Mesendoderm (in vitro differentiated cells): ENCODE results near the gene NME4.

Experiments used
- DNase-seq: peaks from one replicate; pipeline ENCODE4 v3.0.0; 2013
- H2AK5ac ChIP-seq: 2 replicates; pipeline ENCODE4 v1.6.1; 2013; ENCODE audit warnings: low read length, inconsistent platforms
- H2BK120ac ChIP-seq: 2 replicates; pipeline ENCODE4 v1.6.1; 2013; ENCODE audit warnings: low read depth, mild to moderate bottlenecking, low read length, moderate library complexity, mixed read lengths
- H2BK15ac ChIP-seq: replicated peaks from 2 replicates; pipeline ENCODE4 v1.6.1; 2013; ENCODE audit warnings: low read depth, mild to moderate bottlenecking, moderate library complexity
- H2BK5ac ChIP-seq: 2 replicates; pipeline ENCODE4 v1.6.1; 2013; ENCODE audit warnings: low read length, inconsistent platforms
- H3K18ac ChIP-seq: 2 replicates; pipeline ENCODE4 v1.6.1; 2013; ENCODE audit warnings: mild to moderate bottlenecking, low read length, mixed read lengths
- H3K23ac ChIP-seq: one replicate; pipeline ENCODE4 v1.6.1; 2013; ENCODE audit warnings: low read length
- H3K27ac ChIP-seq: 2 replicates; pipeline ENCODE4 v1.5.1; 2013; ENCODE audit warnings: low read depth, mild to moderate bottlenecking, inconsistent platforms, low read length, moderate library complexity
- H3K27me3 ChIP-seq: 2 replicates; pipeline ENCODE4 v1.6.1; 2013; ENCODE audit warnings: low read length, control low read depth, mild to moderate bottlenecking, inconsistent platforms; ENCODE audit not compliant: insufficient read depth, poor library complexity
- H3K36me3 ChIP-seq: 2 replicates; pipeline ENCODE4 v1.6.1; 2013; ENCODE audit warnings: low read length, inconsistent platforms; ENCODE audit not compliant: control insufficient read depth, insufficient read depth
- H3K4ac ChIP-seq: one replicate; pipeline ENCODE4 v1.6.1; 2013; ENCODE audit warnings: low read depth, mild to moderate bottlenecking, low read length, moderate library complexity
- H3K4me1 ChIP-seq: 2 replicates; pipeline ENCODE4 v1.6.1; 2013; ENCODE audit warnings: low read depth, low read length, inconsistent platforms; ENCODE audit not compliant: control insufficient read depth
- H3K4me2 ChIP-seq: 2 replicates; pipeline ENCODE4 v1.6.1; 2013; ENCODE audit warnings: low read length
- H3K4me3 ChIP-seq: 2 replicates; pipeline ENCODE4 v1.5.1; 2013; ENCODE audit warnings: mild to moderate bottlenecking, low read length
- H3K56ac ChIP-seq: one replicate; pipeline ENCODE4 v1.6.1; 2013; ENCODE audit warnings: low read length
- H3K79me1 ChIP-seq: 2 replicates; pipeline ENCODE4 v1.6.1; 2013; ENCODE audit warnings: low read length, inconsistent platforms
- H3K79me2 ChIP-seq: 2 replicates; pipeline ENCODE4 v1.6.1; 2013; ENCODE audit warnings: mild to moderate bottlenecking, low read length; ENCODE audit not compliant: control insufficient read depth, insufficient read depth
- H3K9ac ChIP-seq: 2 replicates; pipeline ENCODE4 v1.6.1; 2013; ENCODE audit warnings: low read length, inconsistent platforms
- H4K5ac ChIP-seq: one replicate; pipeline ENCODE4 v1.6.1; 2013; ENCODE audit warnings: low read length
- H4K8ac ChIP-seq: one replicate; pipeline ENCODE4 v1.6.1; 2013; ENCODE audit warnings: low read depth, mild to moderate bottlenecking, control low read depth, low read length, moderate library complexity
- WGBS: extraction: QIAGEN DNeasy Blood & Tissue Kit; methylation state at CpG from one replicate; pipeline ENCODE4 v1.1.7; 2013; ENCODE audit warnings: low lambda C conversion rate, missing lambda C conversion rate; ENCODE audit not compliant: insufficient coverage; ENCODE audit errors: extremely low coverage; 5-methylcytosine and 5-hydroxymethylcytosine counted together

Gene NME4

GRCh38 chr16:366476-366875 is 30.5 kb upstream of the NME4 start:
- Histone ChIP-seq H2AK5ac (no peak overlapping the region), H3K23ac (no peak overlapping the region), H2BK5ac (no peak overlapping the region), H3K27ac (no peak overlapping the region), H3K4ac (no peak overlapping the region), H2BK120ac (no peak overlapping the region), H4K5ac (no peak overlapping the region), H4K8ac (no peak overlapping the region), H3K79me2 (peaks cover 2% of the 10 kb centered on the region), H3K56ac (no peak overlapping the region), H3K79me1 (peaks cover 5% of the 10 kb centered on the region), H3K36me3 (peaks cover 9% of the 10 kb centered on the region), H3K4me2 (no peak overlapping the region), H3K4me3 (no peak overlapping the region), H3K4me1 (no peaks in the 10 kb centered on the region), H3K27me3 (no peaks in the 10 kb centered on the region), H3K18ac (no peak overlapping the region), H3K9ac (no peak overlapping the region), H2BK15ac (no peak overlapping the region)
- DNase-seq, result no peak
- no CpG with 5 or more reads among the region's 10 CpGs for WGBS

- WGBS, result no CpG with 5 or more reads among the region's 18 CpGs
- H4K8ac ChIP-seq, result no peak overlapping the region
- H3K4me1 ChIP-seq, result no peaks in the 10 kb centered on the region
These were observed 29.6 kb upstream of the NME4 start for GRCh38 chr16:367333-367903.

GRCh38 chr16:368388-369158 is 28.4 kb upstream of the NME4 start:
- Histone ChIP-seq H3K56ac (no peak overlapping the region), H3K4me1 (no peaks in the 10 kb centered on the region), H2BK15ac (no peak overlapping the region), H3K4me3 (no peak overlapping the region), H3K79me2 (peaks cover 2% of the 10 kb centered on the region), H3K4ac (no peak overlapping the region), H3K9ac (no peak overlapping the region), H4K8ac (no peak overlapping the region), H3K23ac (no peak overlapping the region), H3K27ac (no peak overlapping the region), H3K4me2 (no peak overlapping the region), H4K5ac (no peak overlapping the region), H2AK5ac (no peak overlapping the region), H3K18ac (no peak overlapping the region), H2BK120ac (no peak overlapping the region), H2BK5ac (no peak overlapping the region), H3K36me3 (peaks cover 12% of the 10 kb centered on the region), H3K27me3 (no peaks in the 10 kb centered on the region), H3K79me1 (peaks cover 5% of the 10 kb centered on the region)
- WGBS, result no CpG with 5 or more reads among the region's 29 CpGs
- no peak for DNase-seq

More at GRCh38 chr16:367333-367903, 29.6 kb upstream of the NME4 start:
- peaks cover 5% of the 10 kb centered on the region for H3K79me1 ChIP-seq
- no peak overlapping the region for H3K4me2 ChIP-seq
- no peak overlapping the region for H2BK120ac ChIP-seq
- peaks cover 9% of the 10 kb centered on the region for H3K36me3 ChIP-seq
- H3K9ac ChIP-seq, result no peak overlapping the region
- H3K4ac ChIP-seq, result no peak overlapping the region
- no peak overlapping the region for H2AK5ac ChIP-seq
- no peak overlapping the region for H3K56ac ChIP-seq
- no peak overlapping the region for H3K4me3 ChIP-seq
- no peak overlapping the region for H4K5ac ChIP-seq
- no peak overlapping the region for H3K27ac ChIP-seq
- H3K27me3 ChIP-seq, result no peaks in the 10 kb centered on the region
- DNase-seq, result no peak
- no peak overlapping the region for H2BK15ac ChIP-seq
- H2BK5ac ChIP-seq, result no peak overlapping the region
- H3K79me2 ChIP-seq, result peaks cover 2% of the 10 kb centered on the region
- no peak overlapping the region for H3K18ac ChIP-seq
- no peak overlapping the region for H3K23ac ChIP-seq

GRCh38 chr16:369275-369865 is 27.6 kb upstream of the NME4 start:
- Histone ChIP-seq H3K4me3 (no peak overlapping the region), H3K23ac (no peak overlapping the region), H3K36me3 (peaks cover 17% of the 10 kb centered on the region), H4K8ac (no peak overlapping the region), H3K79me1 (peaks cover 5% of the 10 kb centered on the region), H4K5ac (no peak overlapping the region), H3K27ac (no peak overlapping the region), H2BK5ac (no peak overlapping the region), H2AK5ac (no peak overlapping the region), H3K56ac (peak overlapping the region; percentile 56), H3K4me1 (no peaks in the 10 kb centered on the region), H2BK15ac (no peak overlapping the region), H2BK120ac (no peak overlapping the region), H3K4ac (no peak overlapping the region), H3K4me2 (peak overlapping the region; percentile 85), H3K79me2 (peaks cover 2% of the 10 kb centered on the region), H3K27me3 (no peaks in the 10 kb centered on the region), H3K9ac (peak overlapping the region; percentile 75), H3K18ac (no peak overlapping the region)
- WGBS, result no CpG with 5 or more reads among the region's 20 CpGs
- no peak for DNase-seq

GRCh38 chr16:369866-370436 is 27.0 kb upstream of the NME4 start:
- Histone ChIP-seq H4K5ac (no peak overlapping the region), H2AK5ac (no peak overlapping the region), H2BK15ac (no peak overlapping the region), H3K79me1 (peaks cover 5% of the 10 kb centered on the region), H3K27ac (no peak overlapping the region), H3K9ac (peak overlapping the region; percentile 75), H3K27me3 (no peaks in the 10 kb centered on the region), H3K23ac (no peak overlapping the region), H2BK5ac (no peak overlapping the region), H3K4ac (no peak overlapping the region), H2BK120ac (no peak overlapping the region), H3K4me1 (no peaks in the 10 kb centered on the region), H3K4me3 (peak overlapping the region; percentile 34), H4K8ac (no peak overlapping the region), H3K18ac (no peak overlapping the region), H3K4me2 (peak overlapping the region; percentile 85), H3K79me2 (peaks cover 2% of the 10 kb centered on the region), H3K56ac (peak overlapping the region; percentile 78), H3K36me3 (peaks cover 19% of the 10 kb centered on the region)
- no CpG with 5 or more reads among the region's 44 CpGs for WGBS
- DNase-seq, result peak; percentile 60
